GM12801 (cell line): ENCODE results near the gene ALPI.

Experiments used
- TF ChIP-seq, protein P1 (sequence below): IDR thresholded peaks from one replicate; pipeline ENCODE4 v1.5.1; 2011; ENCODE audit warnings: control low read depth; ENCODE audit not compliant: insufficient read length; ENCODE audit errors: extremely low read depth

ALPI gene

DNA sequence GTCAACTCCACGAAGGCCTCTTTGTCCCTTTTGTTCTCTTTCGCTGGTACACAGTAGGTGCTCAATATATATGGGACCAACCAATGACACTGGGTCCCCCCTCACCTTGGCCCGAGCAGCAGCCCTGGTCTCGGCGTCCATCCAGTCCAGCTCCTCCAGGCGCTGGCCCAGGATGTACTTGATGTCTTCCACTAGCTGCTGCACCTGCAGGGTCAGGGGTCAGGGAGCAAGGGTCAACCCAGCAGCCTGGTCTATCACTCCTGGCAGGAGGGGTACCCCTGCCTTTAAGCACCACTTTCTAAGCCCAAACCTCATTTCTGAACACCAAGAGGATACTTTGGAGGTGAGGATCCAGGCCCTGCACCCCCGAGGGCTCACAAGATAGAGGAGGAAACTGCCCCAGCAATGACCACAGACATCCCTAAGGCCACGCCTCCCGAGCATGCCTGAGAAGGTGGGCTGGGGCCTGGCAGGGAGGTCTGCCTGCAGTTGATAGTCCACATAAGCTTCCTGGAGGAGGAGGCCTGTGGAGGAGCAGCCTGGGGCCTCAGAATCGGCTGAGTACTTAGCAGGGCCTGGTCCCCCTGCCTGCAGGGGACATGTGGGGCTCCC lies 27.5 kb downstream of the ALPI start:
- TF ChIP-seq, protein P1, sequence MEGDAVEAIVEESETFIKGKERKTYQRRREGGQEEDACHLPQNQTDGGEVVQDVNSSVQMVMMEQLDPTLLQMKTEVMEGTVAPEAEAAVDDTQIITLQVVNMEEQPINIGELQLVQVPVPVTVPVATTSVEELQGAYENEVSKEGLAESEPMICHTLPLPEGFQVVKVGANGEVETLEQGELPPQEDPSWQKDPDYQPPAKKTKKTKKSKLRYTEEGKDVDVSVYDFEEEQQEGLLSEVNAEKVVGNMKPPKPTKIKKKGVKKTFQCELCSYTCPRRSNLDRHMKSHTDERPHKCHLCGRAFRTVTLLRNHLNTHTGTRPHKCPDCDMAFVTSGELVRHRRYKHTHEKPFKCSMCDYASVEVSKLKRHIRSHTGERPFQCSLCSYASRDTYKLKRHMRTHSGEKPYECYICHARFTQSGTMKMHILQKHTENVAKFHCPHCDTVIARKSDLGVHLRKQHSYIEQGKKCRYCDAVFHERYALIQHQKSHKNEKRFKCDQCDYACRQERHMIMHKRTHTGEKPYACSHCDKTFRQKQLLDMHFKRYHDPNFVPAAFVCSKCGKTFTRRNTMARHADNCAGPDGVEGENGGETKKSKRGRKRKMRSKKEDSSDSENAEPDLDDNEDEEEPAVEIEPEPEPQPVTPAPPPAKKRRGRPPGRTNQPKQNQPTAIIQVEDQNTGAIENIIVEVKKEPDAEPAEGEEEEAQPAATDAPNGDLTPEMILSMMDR, result no peak

DNA sequence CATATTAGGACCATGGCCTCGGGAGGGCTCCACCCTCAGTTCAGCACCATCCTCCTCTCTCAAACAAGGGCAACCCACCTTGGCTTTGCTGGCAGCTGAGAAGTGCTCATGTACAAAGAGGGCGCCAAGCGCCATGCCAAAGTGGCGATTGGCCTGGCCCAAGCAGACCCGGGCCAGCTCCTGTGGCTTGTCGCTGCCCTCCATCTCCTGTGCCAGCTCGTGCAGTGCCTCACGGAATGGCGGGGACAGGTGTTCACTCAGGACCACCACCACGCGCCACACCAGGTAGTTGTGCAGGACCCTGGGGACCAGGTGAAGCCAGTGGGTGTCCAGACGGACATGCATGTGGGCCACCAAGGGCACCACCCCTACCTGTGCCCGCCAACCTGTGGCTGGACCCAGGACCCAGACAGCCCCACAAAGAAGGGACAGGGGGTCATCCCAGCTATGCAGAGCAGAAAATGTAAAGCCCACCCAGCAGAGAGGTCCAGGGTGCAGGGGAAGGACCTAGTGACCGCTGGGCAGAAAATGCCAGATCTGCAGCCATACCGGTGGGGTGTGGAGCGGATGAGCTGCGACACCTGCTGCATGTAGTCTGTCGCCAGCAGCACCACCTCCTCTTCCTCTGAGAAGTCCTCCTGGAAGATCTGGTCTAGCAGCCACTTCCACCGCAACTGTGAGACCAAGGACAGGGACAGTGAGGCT lies 28.1 kb downstream of the ALPI start:
- TF ChIP-seq, protein P1, result no peak

DNA sequence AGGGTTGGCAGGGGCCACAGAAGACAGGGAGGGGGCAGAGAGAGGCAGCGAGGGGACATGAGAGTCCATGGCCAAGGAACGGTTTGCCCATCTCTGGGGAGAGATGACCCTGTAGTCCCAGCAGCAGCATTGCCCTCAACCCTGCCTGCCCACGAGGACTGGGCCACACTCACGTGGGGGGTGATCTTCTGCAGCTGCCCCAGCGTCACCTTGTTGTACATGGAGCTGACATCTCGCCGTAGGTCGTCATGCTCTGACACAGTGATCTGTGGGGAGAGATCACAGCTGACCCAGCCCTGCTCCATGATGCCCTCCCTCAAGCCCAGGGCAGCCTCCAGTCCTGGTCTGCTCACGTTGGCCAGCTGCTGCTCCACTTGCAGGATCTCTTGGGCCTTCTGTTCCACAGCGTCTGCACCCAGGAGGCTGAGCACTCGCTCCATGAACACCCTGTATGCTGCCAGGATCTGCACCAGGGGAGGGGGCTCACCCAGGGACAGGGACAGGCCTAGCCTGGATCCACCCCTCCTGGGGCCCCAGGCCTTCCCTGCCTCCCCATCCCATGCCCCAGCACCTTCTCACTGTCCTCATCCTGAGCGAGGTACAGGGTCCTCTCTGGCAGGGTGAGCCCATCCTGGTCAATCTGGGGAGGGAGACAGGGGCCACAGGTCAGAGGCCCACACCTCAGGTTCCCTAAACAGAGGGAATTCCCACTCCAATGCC lies 28.8 kb downstream of the ALPI start:
- TF ChIP-seq, protein P1, result no peak

DNA sequence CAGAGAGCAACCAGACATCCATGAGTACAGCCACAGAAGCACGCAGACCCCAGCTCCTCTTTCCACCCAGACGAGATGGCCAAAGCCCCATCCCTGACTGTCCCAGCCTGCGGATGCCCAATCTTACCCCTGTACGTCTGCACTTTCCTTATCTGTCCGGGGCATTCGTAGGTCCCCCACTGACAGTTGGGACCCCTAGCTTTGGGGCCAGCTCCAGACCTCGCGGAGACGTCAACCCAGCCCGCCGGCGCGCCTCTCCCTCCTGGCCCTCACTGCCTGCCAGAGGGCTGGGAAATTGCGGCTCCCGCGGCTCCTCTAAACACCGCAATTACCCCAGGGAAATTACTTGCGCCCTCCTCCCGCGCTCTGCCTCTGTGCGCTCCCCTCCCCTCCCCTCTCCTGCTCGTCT lies 29.4 kb downstream of the ALPI start:
- TF ChIP-seq, protein P1, result no peak

DNA sequence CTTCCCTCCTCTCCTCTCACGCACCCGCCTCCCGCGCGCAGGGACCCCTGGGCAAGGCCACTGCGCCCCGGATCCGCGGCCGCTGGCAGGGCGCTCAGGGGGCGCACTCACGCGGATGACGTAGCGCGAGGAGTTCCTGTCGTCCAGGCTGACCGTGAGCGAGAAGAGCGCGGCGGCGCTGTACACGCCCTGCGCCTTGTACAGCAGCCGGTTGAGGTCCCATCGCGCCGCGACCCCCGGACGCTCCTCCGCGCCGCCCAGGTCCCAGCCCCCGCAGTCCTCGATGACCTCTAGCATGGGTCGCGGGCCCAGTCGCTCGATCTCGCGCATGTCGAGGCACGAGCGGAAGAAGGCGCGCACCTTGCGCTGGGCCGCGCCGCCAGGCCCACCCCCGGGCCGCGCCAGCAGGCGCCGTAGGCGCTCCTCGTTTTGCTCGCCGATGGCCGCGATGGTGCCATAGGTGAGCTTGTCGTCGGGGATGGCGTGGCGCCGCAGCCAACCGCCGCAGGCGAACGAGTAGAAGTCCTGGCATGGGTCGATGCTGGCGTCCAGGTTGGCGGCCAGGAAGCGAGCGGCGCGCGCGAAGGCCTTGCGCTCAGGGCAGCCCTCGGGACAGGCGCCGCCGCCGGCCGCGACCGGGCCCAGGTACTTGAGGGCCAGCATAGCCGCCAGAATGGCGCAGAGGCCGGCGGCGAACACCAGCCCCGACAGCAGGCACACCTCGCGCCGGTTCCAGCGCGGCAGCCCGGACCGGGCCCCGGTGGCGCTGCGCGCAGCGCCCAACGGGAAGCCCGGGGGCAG lies 30.0 kb downstream of the ALPI start:
- TF ChIP-seq, protein P1, result no peak

DNA sequence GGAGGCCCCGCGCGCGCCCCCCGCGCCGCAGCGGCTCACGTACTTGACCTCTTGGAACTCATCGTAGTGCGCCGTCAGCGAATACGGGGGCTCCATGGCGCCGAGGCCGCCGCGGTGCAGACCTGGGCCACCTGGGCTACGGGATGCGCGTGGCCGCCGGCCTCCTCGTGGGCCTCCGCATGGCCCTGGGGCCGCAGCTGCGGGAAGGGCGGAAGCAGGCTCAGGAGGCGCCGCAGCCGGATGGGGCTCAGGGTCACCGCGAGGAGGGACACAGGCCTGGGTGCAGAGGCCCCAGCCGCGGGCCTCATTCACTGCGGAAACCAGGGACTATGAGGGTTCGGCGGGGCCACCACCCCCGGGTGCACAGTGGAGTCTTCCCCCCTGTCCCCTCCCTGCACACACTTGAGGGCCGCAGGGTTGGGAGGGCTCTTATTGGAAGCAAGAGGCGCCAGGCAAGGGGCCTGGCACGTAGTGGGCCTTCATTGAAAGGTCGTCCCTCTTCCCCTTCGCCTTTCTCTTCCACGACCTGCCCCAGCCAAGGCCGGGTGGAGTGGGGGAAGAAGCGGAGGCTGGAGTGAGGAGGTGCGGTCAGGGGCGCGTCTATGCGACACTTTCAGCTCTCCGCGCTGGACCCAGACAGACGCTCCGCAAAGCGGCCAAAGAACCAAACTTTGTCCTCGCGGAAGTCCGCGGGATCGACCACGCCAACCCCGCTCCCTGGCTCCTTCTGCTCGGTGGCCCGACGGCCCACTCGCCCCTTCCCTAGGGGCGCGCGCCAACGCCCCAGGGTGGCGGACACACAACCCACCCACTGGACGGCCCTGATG lies 30.8 kb downstream of the ALPI start:
- TF ChIP-seq, protein P1, result no peak
